H9 (cell line): Measurements from ENCODE around the gene FOXR1. TPM values are rescaled to one million over a fixed set of nuclear protein-coding genes. Genes with fewer than 3 reads are reported as not detected.

ENCODE experiments used
- DNase-seq: peaks from one replicate; pipeline ENCODE4 v3.0.0-alpha.2; 2017
- H2AFZ ChIP-seq: one replicate; pipeline ENCODE4 v1.6.1; 2013; ENCODE audit warnings: mild to moderate bottlenecking, low read length, control low read depth, moderate library complexity
- H2AK5ac ChIP-seq: 2 replicates; pipeline ENCODE4 v1.6.1; 2013; ENCODE audit warnings: low read length, control low read depth, mixed read lengths; ENCODE audit not compliant: insufficient read length
- H2BK120ac ChIP-seq: one replicate; pipeline ENCODE4 v1.6.1; 2013; ENCODE audit warnings: low read depth, mild to moderate bottlenecking, low read length, control low read depth, inconsistent platforms; ENCODE audit not compliant: poor library complexity, severe bottlenecking
- H2BK12ac ChIP-seq: 2 replicates; pipeline ENCODE4 v1.6.1; 2013; ENCODE audit warnings: low read length, control low read depth, mixed read lengths, low read depth; ENCODE audit not compliant: insufficient read length
- H2BK15ac ChIP-seq: 2 replicates; pipeline ENCODE4 v1.6.1; 2013; ENCODE audit warnings: low read depth, low read length, control low read depth
- H2BK20ac ChIP-seq: one replicate; pipeline ENCODE4 v1.6.1; 2013; ENCODE audit warnings: low read depth, mild to moderate bottlenecking, low read length, control low read depth, inconsistent platforms; ENCODE audit not compliant: poor library complexity, severe bottlenecking
- H2BK5ac ChIP-seq: 2 replicates; pipeline ENCODE4 v1.6.1; 2013; ENCODE audit warnings: low read length, control low read depth, mixed read lengths; ENCODE audit not compliant: insufficient read length
- H3K14ac ChIP-seq: 2 replicates; pipeline ENCODE4 v1.6.1; 2013; ENCODE audit warnings: low read length, control low read depth; ENCODE audit not compliant: insufficient read depth
- H3K18ac ChIP-seq: 2 replicates; pipeline ENCODE4 v1.6.1; 2013; ENCODE audit warnings: low read depth, mild to moderate bottlenecking, mixed read lengths, low read length, control low read depth; ENCODE audit not compliant: insufficient read length
- H3K23ac ChIP-seq: 2 replicates; pipeline ENCODE4 v1.6.1; 2013; ENCODE audit warnings: low read length, control low read depth, mixed read lengths, low read depth; ENCODE audit not compliant: insufficient read length
- H3K23me2 ChIP-seq: 2 replicates; pipeline ENCODE4 v1.6.1; 2013; ENCODE audit warnings: low read depth, mild to moderate bottlenecking, mixed read lengths, low read length, control low read depth; ENCODE audit not compliant: insufficient read length, poor library complexity, severe bottlenecking
- H3K27ac ChIP-seq: 2 replicates; pipeline ENCODE4 v1.5.1; 2013; ENCODE audit warnings: low read length, control low read depth, mixed read lengths, low read depth; ENCODE audit not compliant: insufficient read length
- H3K27me3 ChIP-seq: 2 replicates; pipeline ENCODE4 v1.6.1; 2013; ENCODE audit warnings: low read length, control low read depth, inconsistent platforms; ENCODE audit not compliant: insufficient read depth
- H3K4ac ChIP-seq: 2 replicates; pipeline ENCODE4 v1.6.1; 2013; ENCODE audit warnings: low read depth, mild to moderate bottlenecking, control low read depth, inconsistent platforms, low read length, moderate library complexity
- H3K4me1 ChIP-seq: 2 replicates; pipeline ENCODE4 v1.6.1; 2013; ENCODE audit warnings: low read length, control low read depth, inconsistent platforms; ENCODE audit not compliant: insufficient read depth
- H3K4me2 ChIP-seq: 2 replicates; pipeline ENCODE4 v1.6.1; 2013; ENCODE audit warnings: low read length, control low read depth, mixed read lengths; ENCODE audit not compliant: insufficient read length, insufficient read depth
- H3K56ac ChIP-seq: 2 replicates; pipeline ENCODE4 v1.6.1; 2013; ENCODE audit warnings: low read depth, mild to moderate bottlenecking, mixed read lengths, low read length, control low read depth; ENCODE audit not compliant: insufficient read length
- H3K79me1 ChIP-seq: 2 replicates; pipeline ENCODE4 v1.6.1; 2013; ENCODE audit warnings: low read depth, mild to moderate bottlenecking, moderate library complexity, low read length, control low read depth, inconsistent platforms; ENCODE audit not compliant: insufficient read depth, poor library complexity, severe bottlenecking
- H3K79me2 ChIP-seq: 2 replicates; pipeline ENCODE4 v1.6.1; 2013; ENCODE audit warnings: low read length, control low read depth, inconsistent platforms; ENCODE audit not compliant: insufficient read depth
- H3K9ac ChIP-seq: 2 replicates; pipeline ENCODE4 v1.6.1; 2013; ENCODE audit warnings: low read length, control low read depth, mixed read lengths; ENCODE audit not compliant: insufficient read length; ENCODE audit errors: extremely low read depth
- H3K9me3 ChIP-seq: one replicate; pipeline ENCODE4 v1.6.1; 2013; ENCODE audit warnings: low read depth, low read length, inconsistent platforms; ENCODE audit not compliant: control insufficient read depth
- H3T11ph ChIP-seq: one replicate; pipeline ENCODE4 v1.6.1; 2013; ENCODE audit warnings: mild to moderate bottlenecking, low read length, control low read depth, inconsistent platforms
- H4K20me1 ChIP-seq: one replicate; pipeline ENCODE4 v1.6.1; 2013; ENCODE audit not compliant: control insufficient read depth, insufficient read length, insufficient read depth
- H4K5ac ChIP-seq: 2 replicates; pipeline ENCODE4 v1.6.1; 2013; ENCODE audit warnings: low read depth, mild to moderate bottlenecking, mixed read lengths, low read length, control low read depth; ENCODE audit not compliant: insufficient read length
- H4K8ac ChIP-seq: replicated peaks from 2 replicates; pipeline ENCODE4 v1.6.1; 2013; ENCODE audit warnings: low read length, control low read depth, mixed read lengths, low read depth; ENCODE audit not compliant: insufficient read length
- H4K91ac ChIP-seq: 2 replicates; pipeline ENCODE4 v1.6.1; 2013; ENCODE audit warnings: low read depth, mild to moderate bottlenecking, moderate library complexity, mixed read lengths, low read length, control low read depth; ENCODE audit not compliant: insufficient read length
- H3K27ac Mint-ChIP-seq, 3 experiments: 2 replicates in 2 of 3; 3 replicates in 1 of 3; pipeline ENCODE4 v1.8.0; 2020 to 2021; ENCODE audit warnings: mixed read lengths in 3 of 3, mild to moderate bottlenecking in 1 of 3, moderate library complexity in 1 of 3
- H3K27me3 Mint-ChIP-seq: 2 replicates; pipeline ENCODE4 v1.8.0; 2021; ENCODE audit warnings: low read depth, mild to moderate bottlenecking, moderate library complexity, mixed read lengths
- H3K36me3 Mint-ChIP-seq, 3 experiments: 2 replicates in 2 of 3; 3 replicates in 1 of 3; pipeline ENCODE4 v1.8.0; 2020 to 2021; ENCODE audit warnings: low read depth in 3 of 3, mixed read lengths in 3 of 3; ENCODE audit not compliant: insufficient read depth in 1 of 3
- H3K4me1 Mint-ChIP-seq, 2 experiments: 2 replicates each; pipeline ENCODE4 v1.8.0; 2020; ENCODE audit warnings: mixed read lengths in 2 of 2
- H3K4me3 Mint-ChIP-seq, 2 experiments: 2 replicates in 1 of 2; 3 replicates in 1 of 2; pipeline ENCODE4 v1.8.0; 2020 to 2021; ENCODE audit warnings: mild to moderate bottlenecking in 2 of 2, mixed read lengths in 2 of 2, moderate library complexity in 1 of 2
- H3K9me3 Mint-ChIP-seq, 2 experiments: 2 replicates in 1 of 2; 3 replicates in 1 of 2; pipeline ENCODE4 v1.8.0; 2020; ENCODE audit warnings: mild to moderate bottlenecking in 2 of 2, mixed read lengths in 2 of 2, moderate library complexity in 1 of 2
- whole genome bisulfite sequencing: extraction: QIAGEN DNeasy Blood & Tissue Kit; methylation state at CpG from one replicate; pipeline ENCODE4 v1.1.7; 2013; ENCODE audit warnings: missing lambda C conversion rate, low lambda C conversion rate, mixed read lengths; ENCODE audit not compliant: insufficient read length; ENCODE audit errors: extremely low coverage; 5-methylcytosine and 5-hydroxymethylcytosine counted together
- total RNA-seq: library from RNA; stranded (reverse); gene quantifications from 2 replicates; pipeline ENCODE4 v1.2.1, GENCODE V29; 2021
- TF ChIP-seq, protein P1 (sequence below): fragments of 200-600 bp; sonication (generic); conservative IDR thresholded peaks from 3 replicates; pipeline ENCODE4 v1.8.0; 2021; ENCODE audit warnings: antibody characterized with exemption, mild to moderate bottlenecking

Gene FOXR1
- total RNA-seq, 1 experiment from 2014 or later = not detected

DNA sequence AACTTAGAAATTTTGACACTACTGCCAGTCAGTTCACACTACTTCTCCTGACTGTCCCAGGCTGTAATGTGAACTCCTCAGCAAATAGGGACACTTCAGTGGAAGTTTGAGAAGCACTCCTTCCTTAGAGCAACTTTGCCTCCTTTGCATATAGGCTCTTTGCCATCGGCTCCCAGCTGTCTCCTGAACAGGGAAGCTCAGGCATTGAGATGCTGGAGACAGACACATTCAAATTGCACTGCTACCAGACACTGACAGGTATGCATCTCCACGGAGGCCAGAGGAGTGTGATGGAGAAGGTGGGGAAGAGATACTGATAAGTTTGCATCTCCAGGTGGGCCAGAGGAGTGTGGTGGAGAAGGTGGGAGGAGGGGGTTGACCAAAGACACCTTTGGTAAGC, 48.4 kb downstream of the FOXR1 start:
- H3K9ac ChIP-seq = no peak overlapping the region
- H3K79me2 ChIP-seq = peaks cover 15% of the 10 kb centered on the region; the same call in 1 of the 2 replicates
- no peak overlapping the region for H4K8ac ChIP-seq
- TF ChIP-seq, protein P1, sequence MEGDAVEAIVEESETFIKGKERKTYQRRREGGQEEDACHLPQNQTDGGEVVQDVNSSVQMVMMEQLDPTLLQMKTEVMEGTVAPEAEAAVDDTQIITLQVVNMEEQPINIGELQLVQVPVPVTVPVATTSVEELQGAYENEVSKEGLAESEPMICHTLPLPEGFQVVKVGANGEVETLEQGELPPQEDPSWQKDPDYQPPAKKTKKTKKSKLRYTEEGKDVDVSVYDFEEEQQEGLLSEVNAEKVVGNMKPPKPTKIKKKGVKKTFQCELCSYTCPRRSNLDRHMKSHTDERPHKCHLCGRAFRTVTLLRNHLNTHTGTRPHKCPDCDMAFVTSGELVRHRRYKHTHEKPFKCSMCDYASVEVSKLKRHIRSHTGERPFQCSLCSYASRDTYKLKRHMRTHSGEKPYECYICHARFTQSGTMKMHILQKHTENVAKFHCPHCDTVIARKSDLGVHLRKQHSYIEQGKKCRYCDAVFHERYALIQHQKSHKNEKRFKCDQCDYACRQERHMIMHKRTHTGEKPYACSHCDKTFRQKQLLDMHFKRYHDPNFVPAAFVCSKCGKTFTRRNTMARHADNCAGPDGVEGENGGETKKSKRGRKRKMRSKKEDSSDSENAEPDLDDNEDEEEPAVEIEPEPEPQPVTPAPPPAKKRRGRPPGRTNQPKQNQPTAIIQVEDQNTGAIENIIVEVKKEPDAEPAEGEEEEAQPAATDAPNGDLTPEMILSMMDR = no peak
- H3K23ac ChIP-seq = no peak overlapping the region
- Mint-ChIP-seq H3K4me3 (peak overlapping the region; percentile 97 to 99), H3K36me3 (peaks cover 49 to 77% (median 77%) of the 10 kb centered on the region in 3 experiments), H3K4me1 (peaks cover 12 to 25% of the 10 kb centered on the region in 2 experiments), H3K9me3 (no peaks in the 10 kb centered on the region), H3K27me3 (no peaks in the 10 kb centered on the region; the same call in 1 of the 2 replicates), H3K27ac (peak overlapping the region in 2 of 3 experiments; percentile 35 to 36; a peak in 3 of 7 replicates)
- H3K23me2 ChIP-seq = peaks cover 10% of the 10 kb centered on the region
- no peaks in the 10 kb centered on the region for H3K4me1 ChIP-seq
- H3K18ac ChIP-seq = no peak overlapping the region
- H2BK5ac ChIP-seq = no peak overlapping the region
- no peak overlapping the region for H3K14ac ChIP-seq
- no peak overlapping the region for H2BK20ac ChIP-seq
- no peak overlapping the region for H4K5ac ChIP-seq
- no peak overlapping the region for H3K56ac ChIP-seq
- no peak overlapping the region for H3K27ac ChIP-seq
- H3K4ac ChIP-seq = no peak overlapping the region
- WGBS = no CpG with 5 or more reads among the region's 2 CpGs
- peak overlapping the region; percentile 25 for H3K4me2 ChIP-seq
- H3K79me1 ChIP-seq = peaks cover 2% of the 10 kb centered on the region
- H3K27me3 ChIP-seq = no peaks in the 10 kb centered on the region
- no peaks in the 10 kb centered on the region for H3K9me3 ChIP-seq
- no peak overlapping the region for H2BK15ac ChIP-seq
- H3T11ph ChIP-seq = no peak overlapping the region
- H2BK12ac ChIP-seq = no peak overlapping the region
- H2AK5ac ChIP-seq = no peak overlapping the region
- no peaks in the 10 kb centered on the region for H4K20me1 ChIP-seq
- no peak overlapping the region for H4K91ac ChIP-seq
- no peak overlapping the region for H2AFZ ChIP-seq
- H2BK120ac ChIP-seq = no peak overlapping the region
- DNase-seq = no peak
